HepG2 (cell line): ENCODE measurements around the gene ALLC. TPM values are rescaled to one million over a fixed set of nuclear protein-coding genes. Genes with fewer than 3 reads are reported as not detected.

Experiments
- ADNP ChIP-seq: sonication (generic); formaldehyde crosslinking; IDR thresholded peaks from 2 replicates; pipeline ENCODE4 v1.4.0; 2020; ENCODE audit warnings: missing genetic modification reagents
- BRF2 ChIP-seq: sonication (generic); formaldehyde crosslinking; IDR thresholded peaks from 2 replicates; pipeline ENCODE4 v1.8.1; 2022; ENCODE audit warnings: mild to moderate bottlenecking, missing genetic modification reagents
- EEA1 ChIP-seq: sonication (generic); formaldehyde crosslinking; IDR thresholded peaks from 2 replicates; pipeline ENCODE4 v1.5.1; 2020; ENCODE audit warnings: mild to moderate bottlenecking, missing genetic modification reagents, borderline replicate concordance
- FOXM1 ChIP-seq: sonication (generic); formaldehyde crosslinking; IDR thresholded peaks from 2 replicates; pipeline ENCODE4 v1.5.0; 2020; ENCODE audit warnings: missing genetic modification reagents
- IKZF4 ChIP-seq: sonication (generic); formaldehyde crosslinking; IDR thresholded peaks from 2 replicates; pipeline ENCODE4 v1.5.1; 2020; ENCODE audit warnings: borderline replicate concordance, mild to moderate bottlenecking, low read depth, missing genetic modification reagents; ENCODE audit errors: not compliant biosample characterization
- ISL2 ChIP-seq: sonication (generic); formaldehyde crosslinking; IDR thresholded peaks from 2 replicates; pipeline ENCODE4 v1.5.0; 2020; ENCODE audit warnings: missing genetic modification reagents
- KDM4B ChIP-seq: sonication (generic); formaldehyde crosslinking; IDR thresholded peaks from 2 replicates; pipeline ENCODE4 v1.4.0; 2020; ENCODE audit warnings: missing genetic modification reagents
- MNT ChIP-seq: fragments of 450-650 bp; IDR thresholded peaks from 2 replicates; pipeline ENCODE4 v1.6.1; 2016
- NFYC ChIP-seq: IDR thresholded peaks from 2 replicates; pipeline ENCODE4 v1.6.1; 2016; ENCODE audit warnings: missing genetic modification reagents, missing compliant biosample characterization
- PRDM15 ChIP-seq: sonication (generic); formaldehyde crosslinking; IDR thresholded peaks from 2 replicates; pipeline ENCODE4 v1.4.0; 2020; ENCODE audit warnings: missing genetic modification reagents
- RXRA ChIP-seq: sonication (generic); formaldehyde crosslinking; IDR thresholded peaks from 2 replicates; pipeline ENCODE4 v1.5.1; 2020; ENCODE audit warnings: missing genetic modification reagents
- SMAD3 ChIP-seq: sonication (generic); formaldehyde crosslinking; IDR thresholded peaks from 2 replicates; pipeline ENCODE4 v1.4.0; 2020; ENCODE audit warnings: missing genetic modification reagents
- SSRP1 ChIP-seq: IDR thresholded peaks from 2 replicates; pipeline ENCODE4 v1.6.1; 2016; ENCODE audit warnings: control low read depth
- ZBTB25 ChIP-seq: IDR thresholded peaks from 2 replicates; pipeline ENCODE4 v1.6.1; 2018; ENCODE audit warnings: missing genetic modification reagents
- ZNF121 ChIP-seq: sonication (generic); formaldehyde crosslinking; IDR thresholded peaks from 2 replicates; pipeline ENCODE4 v1.5.0; 2020; ENCODE audit warnings: mild to moderate bottlenecking, missing genetic modification reagents
- ZNF124 ChIP-seq: sonication (generic); formaldehyde crosslinking; IDR thresholded peaks from 2 replicates; pipeline ENCODE4 v1.4.0; 2020; ENCODE audit warnings: missing genetic modification reagents
- ZNF264 ChIP-seq: sonication (generic); formaldehyde crosslinking; IDR thresholded peaks from 2 replicates; pipeline ENCODE4 v1.4.0; 2020; ENCODE audit warnings: missing genetic modification reagents
- ZNF75D ChIP-seq: sonication (generic); formaldehyde crosslinking; IDR thresholded peaks from 2 replicates; pipeline ENCODE4 v1.8.1; 2023; ENCODE audit warnings: missing genetic modification reagents, mild to moderate bottlenecking, borderline replicate concordance
- ZNF883 ChIP-seq: sonication (generic); formaldehyde crosslinking; IDR thresholded peaks from 2 replicates; pipeline ENCODE4 v1.5.1; 2020; ENCODE audit warnings: mild to moderate bottlenecking, missing genetic modification reagents; ENCODE audit errors: not compliant biosample characterization
- ZNF891 ChIP-seq: sonication (generic); formaldehyde crosslinking; IDR thresholded peaks from 2 replicates; pipeline ENCODE4 v1.5.0; 2020; ENCODE audit warnings: mild to moderate bottlenecking, missing genetic modification reagents
- ZSCAN31 ChIP-seq: sonication (generic); formaldehyde crosslinking; IDR thresholded peaks from 2 replicates; pipeline ENCODE4 v1.5.0; 2020; ENCODE audit warnings: low read depth, mild to moderate bottlenecking, missing genetic modification reagents
- polyA plus RNA-seq, 8 experiments: library from polyadenylated mRNA; depleted of rRNA in 3 of 8; stranded (reverse) in 7 of 8; unstranded in 1 of 8; fragments of >200 nt; fragmentation: Illumina TruSeq in 4 of 8; extraction: Trizol in 4 of 8; gene quantifications; 2 replicates each; pipeline versions ENCODE4 v1.2.1 to v1.2.3, GENCODE V29; 2011 to 2016; ENCODE audit warnings: low read depth in 4 of 8, missing spikeins in 1 of 8, mixed read lengths in 1 of 8; ENCODE audit not compliant: insufficient read depth in 1 of 8
- total RNA-seq, 5 experiments: library from RNA; depleted of rRNA; stranded (reverse); fragments of >200 nt; fragmentation: Illumina TruSeq; extraction: Trizol; gene quantifications; 2 replicates each; pipeline ENCODE4 v1.2.3, GENCODE V29; 2016; ENCODE audit warnings: low read depth in 1 of 5

Gene ALLC
- total and polyA plus RNA-seq, 2 of the 13 experiments (the other 11 are each of a cell fraction or from before 2014, with no cell fraction given) = 0.08 to 0.11 TPM

GRCh38 chr2:3659447-3660432 lies 1.7 kb downstream of the ALLC start (continued):
- TF ChIP-seq PRDM15 (CRISPR knock-in tag) (no peak), ZNF891 (CRISPR knock-in tag) (peak; percentile 64; the same call in 1 of the 2 replicates), ZNF121 (no peak), RXRA (peak; percentile 48; the same call in 1 of the 2 replicates), ADNP (CRISPR knock-in tag) (no peak), MNT (peak; percentile 24; the same call in 1 of the 2 replicates), IKZF4 (CRISPR knock-in tag) (no peak), SSRP1 (CRISPR knock-in tag) (no peak), ZNF124 (no peak; the same call in 1 of the 2 replicates), ZNF75D (CRISPR knock-in tag) (no peak), NFYC (no peak), ISL2 (CRISPR knock-in tag) (0 out of 2 replicates have a peak, but pooled peaks have one; percentile 15), ZBTB25 (CRISPR knock-in tag) (no peak), EEA1 (CRISPR knock-in tag) (no peak), ZNF264 (CRISPR knock-in tag) (no peak; the same call in 1 of the 2 replicates), BRF2 (CRISPR knock-in tag) (peak; percentile 58; the same call in 1 of the 2 replicates), ZNF883 (CRISPR knock-in tag) (no peak), FOXM1 (CRISPR knock-in tag) (no peak), SMAD3 (CRISPR knock-in tag) (no peak), ZSCAN31 (CRISPR knock-in tag) (0 out of 2 replicates have a peak, but pooled peaks have one; percentile 38), KDM4B (CRISPR knock-in tag) (no peak)
